ENCODE data around the gene C4orf54.

- TF ChIP-seq CTCF (IDR thresholded peaks at IDR 0.05; ENCODE audit: poor library complexity, severe bottlenecking) (no peak), EZH2 (IDR thresholded peaks at IDR 0.05; ENCODE audit: borderline replicate concordance, insufficient read depth, low read length, poor library complexity, severe bottlenecking) (no peak), TAF1 (IDR thresholded peaks at IDR 0.05; ENCODE audit: low read depth) (no peak), POLR2AphosphoS5 (IDR thresholded peaks at IDR 0.05) (no peak)
Observed at GRCh38 chr4:99645638-99646037, 12.0 kb downstream of the C4orf54 start.
